GM19372 (cell line): ENCODE measurements around the gene CXCL14.

Experiments used
- ATAC-seq: cut with Tn5 transposase; IDR thresholded peaks from one replicate; pipeline ENCODE4 v1.9.1; 2021; ENCODE audit warnings: mild to moderate bottlenecking, low read depth, moderate library complexity; ENCODE audit not compliant: unreplicated experiment

The CXCL14 gene

GRCh38 chr5:135598691-135599395 lies 20.1 kb upstream of the CXCL14 start:
- no peak for ATAC-seq

- ATAC-seq, result no peak
Measured at GRCh38 chr5:135596788-135597187, 18.0 kb upstream of the CXCL14 start.

- ATAC-seq, result no peak
Measured at GRCh38 chr5:135596157-135596763, 17.5 kb upstream of the CXCL14 start.

GRCh38 chr5:135594416-135594960 lies 15.7 kb upstream of the CXCL14 start:
- no peak for ATAC-seq

- ATAC-seq, result no peak
Measured at GRCh38 chr5:135593886-135594285, 15.1 kb upstream of the CXCL14 start.

GRCh38 chr5:135593141-135593540 lies 14.3 kb upstream of the CXCL14 start:
- ATAC-seq, result no peak

GRCh38 chr5:135592312-135593045 lies 13.7 kb upstream of the CXCL14 start:
- ATAC-seq, result no peak

- ATAC-seq, result no peak
Measured at GRCh38 chr5:135591277-135591676, 12.5 kb upstream of the CXCL14 start.

- ATAC-seq, result no peak
Measured at GRCh38 chr5:135589152-135589551, 10.4 kb upstream of the CXCL14 start.

- ATAC-seq, result no peak
Measured at GRCh38 chr5:135587721-135588663, 9.2 kb upstream of the CXCL14 start.

GRCh38 chr5:135584918-135585317 lies 6.1 kb upstream of the CXCL14 start:
- ATAC-seq, result no peak

- no peak for ATAC-seq
Measured at GRCh38 chr5:135584276-135584675, 5.5 kb upstream of the CXCL14 start.

- ATAC-seq, result no peak
Measured at GRCh38 chr5:135582099-135582781, 3.4 kb upstream of the CXCL14 start.

- ATAC-seq, result no peak
Measured at GRCh38 chr5:135578305-135578684, 496 bp downstream of the CXCL14 start.

GRCh38 chr5:135577421-135577820 lies 1.4 kb downstream of the CXCL14 start:
- no peak for ATAC-seq

- ATAC-seq, result no peak
Measured at GRCh38 chr5:135576075-135576599, 2.7 kb downstream of the CXCL14 start.

GRCh38 chr5:135574493-135574892 lies 4.3 kb downstream of the CXCL14 start:
- no peak for ATAC-seq

GRCh38 chr5:135571902-135572301 lies 6.9 kb downstream of the CXCL14 start:
- ATAC-seq, result no peak

GRCh38 chr5:135571066-135571609 lies 7.7 kb downstream of the CXCL14 start:
- no peak for ATAC-seq
